SK-N-MC (cell line): Measurements from ENCODE around the gene ZNF892.
"Not testable (repeated sequence)": the region's sequence is repeated elsewhere in the genome, so short reads cannot be mapped to it uniquely, and the experiment has no call there.

Source experiments
- DNase-seq: peaks from one replicate; pipeline ENCODE4 v3.0.0-alpha.2; 2011; ENCODE audit warnings: low read depth, low spot score
- H3K27ac ChIP-seq: fragments of 200-600 bp; sonication (generic); 2 replicates; pipeline ENCODE4 v1.5.1; 2016; ENCODE audit warnings: mixed run types
- H3K36me3 ChIP-seq: fragments of 200-600 bp; sonication (generic); 2 replicates; pipeline ENCODE4 v1.6.1; 2017; ENCODE audit warnings: antibody characterized with exemption, low read length, mixed read lengths; ENCODE audit not compliant: insufficient read depth
- H3K4me3 ChIP-seq: fragments of 200-600 bp; sonication (generic); 2 replicates; pipeline ENCODE4 v1.5.1; 2016
- H3K9ac ChIP-seq: fragments of 200-600 bp; sonication (generic); 2 replicates; pipeline ENCODE4 v1.8.0; 2017; ENCODE audit warnings: mixed run types, mixed read lengths; ENCODE audit not compliant: insufficient read length
- H3K9me3 ChIP-seq: fragments of 200-600 bp; sonication (generic); 2 replicates; pipeline ENCODE4 v1.6.1; 2017; ENCODE audit warnings: low read depth, mild to moderate bottlenecking, antibody characterized with exemption, low read length, moderate library complexity, mixed read lengths
- EZH2 ChIP-seq: fragments of 200-600 bp; sonication (generic); IDR thresholded peaks from one replicate; pipeline ENCODE4 v1.6.1; 2017; ENCODE audit warnings: antibody characterized with exemption
- FOXP2 ChIP-seq: optimal IDR thresholded peaks from 2 replicates; pipeline ENCODE3; 2011; ENCODE audit warnings: mild to moderate bottlenecking, moderate library complexity; ENCODE audit not compliant: insufficient read depth; ENCODE audit errors: extremely low read length, control extremely low read depth
- POLR2AphosphoS5 ChIP-seq: IDR thresholded peaks from 2 replicates; pipeline ENCODE4 v1.6.1; 2012; ENCODE audit warnings: mild to moderate bottlenecking, low read depth, low read length, borderline replicate concordance

ZNF892 gene

GRCh38 chr2:95240091-95240490 is 32.8 kb downstream of the ZNF892 start:
- Histone ChIP-seq H3K9ac (no peak overlapping the region), H3K36me3 (no peaks in the 10 kb centered on the region), H3K9me3 (no peaks in the 10 kb centered on the region), H3K27ac (no peak overlapping the region), H3K4me3 (no peak overlapping the region)
- TF ChIP-seq POLR2AphosphoS5 (no peak), EZH2 (no peak), FOXP2 (no peak)
- no peak for DNase-seq

- Histone ChIP-seq H3K27ac (no peak overlapping the region), H3K4me3 (no peak overlapping the region), H3K9me3 (no peaks in the 10 kb centered on the region), H3K9ac (no peak overlapping the region), H3K36me3 (no peaks in the 10 kb centered on the region)
- DNase-seq: no peak
- no peak for TF ChIP-seq EZH2
- no peak for TF ChIP-seq POLR2AphosphoS5
- TF ChIP-seq FOXP2: no peak
Observed at GRCh38 chr2:95240556-95240955, 33.2 kb downstream of the ZNF892 start.

GRCh38 chr2:95242084-95242483 is 34.8 kb downstream of the ZNF892 start:
- H3K36me3 ChIP-seq, DNase-seq, H3K4me3 ChIP-seq, H3K9ac ChIP-seq, H3K27ac ChIP-seq, H3K9me3 ChIP-seq: not testable (repeated sequence)
